H1 (cell line): ENCODE data around the gene ACBD6. TPM values are rescaled to one million over a fixed set of nuclear protein-coding genes. Genes with fewer than 3 reads are reported as not detected.

Experiments used
- CHD2 ChIP-seq: IDR thresholded peaks from 2 replicates; pipeline ENCODE4 v1.6.1; 2012; ENCODE audit warnings: low read length, improper control_type of control experiment
- FOSL1 ChIP-seq: IDR thresholded peaks from 2 replicates; pipeline ENCODE4 v1.6.1; 2011; ENCODE audit warnings: mild to moderate bottlenecking, low read depth, low read length, moderate library complexity; ENCODE audit not compliant: insufficient read depth
- TAF1 ChIP-seq: IDR thresholded peaks from 2 replicates; pipeline ENCODE4 v1.6.1; 2011; ENCODE audit warnings: mild to moderate bottlenecking, low read depth, low read length
- TAF7 ChIP-seq: optimal IDR thresholded peaks from 2 replicates; pipeline ENCODE3; 2011; ENCODE audit warnings: low read depth, mild to moderate bottlenecking, inconsistent platforms, low read length, moderate library complexity, borderline replicate concordance
- TEAD4 ChIP-seq: IDR thresholded peaks from 2 replicates; pipeline ENCODE4 v1.6.1; 2012; ENCODE audit warnings: low read depth, low read length, inconsistent platforms, mixed read lengths
- polyA plus RNA-seq, 7 experiments: library from polyadenylated mRNA; depleted of rRNA in 3 of 7; stranded (reverse) in 5 of 7; unstranded in 2 of 7; fragments of >200 nt in 5 of 7; fragments of 200-250 nt in 2 of 7; gene quantifications; 1 replicate in 5 of 7; 2 replicates in 1 of 7; 4 replicates in 1 of 7; pipeline versions ENCODE4 v1.2.1 to v1.2.3, GENCODE V29; 2011 to 2013; ENCODE audit warnings: missing spikeins in 2 of 7, mixed read lengths in 2 of 7
- total RNA-seq: library from RNA; stranded (reverse); fragmentation: NEBNext Ultra II Directional; extraction: Animal tissue kit (Norgen Biotek cat#: 25700); gene quantifications from 2 replicates; pipeline ENCODE4 v1.2.1, GENCODE V29; 2021
- TF ChIP-seq, protein P1 (sequence below): IDR thresholded peaks from 2 replicates; pipeline ENCODE4 v1.6.1; 2012; ENCODE audit warnings: inconsistent platforms
- TF ChIP-seq, protein P2 (sequence below): IDR thresholded peaks from 2 replicates; pipeline ENCODE4 v1.6.1; 2012; ENCODE audit warnings: inconsistent platforms

Gene ACBD6
- total and polyA plus RNA-seq, 2 of the 8 experiments (the other 6 are each of a cell fraction or from before 2014, with no cell fraction given): 52.0 to 67.7 TPM

DNA sequence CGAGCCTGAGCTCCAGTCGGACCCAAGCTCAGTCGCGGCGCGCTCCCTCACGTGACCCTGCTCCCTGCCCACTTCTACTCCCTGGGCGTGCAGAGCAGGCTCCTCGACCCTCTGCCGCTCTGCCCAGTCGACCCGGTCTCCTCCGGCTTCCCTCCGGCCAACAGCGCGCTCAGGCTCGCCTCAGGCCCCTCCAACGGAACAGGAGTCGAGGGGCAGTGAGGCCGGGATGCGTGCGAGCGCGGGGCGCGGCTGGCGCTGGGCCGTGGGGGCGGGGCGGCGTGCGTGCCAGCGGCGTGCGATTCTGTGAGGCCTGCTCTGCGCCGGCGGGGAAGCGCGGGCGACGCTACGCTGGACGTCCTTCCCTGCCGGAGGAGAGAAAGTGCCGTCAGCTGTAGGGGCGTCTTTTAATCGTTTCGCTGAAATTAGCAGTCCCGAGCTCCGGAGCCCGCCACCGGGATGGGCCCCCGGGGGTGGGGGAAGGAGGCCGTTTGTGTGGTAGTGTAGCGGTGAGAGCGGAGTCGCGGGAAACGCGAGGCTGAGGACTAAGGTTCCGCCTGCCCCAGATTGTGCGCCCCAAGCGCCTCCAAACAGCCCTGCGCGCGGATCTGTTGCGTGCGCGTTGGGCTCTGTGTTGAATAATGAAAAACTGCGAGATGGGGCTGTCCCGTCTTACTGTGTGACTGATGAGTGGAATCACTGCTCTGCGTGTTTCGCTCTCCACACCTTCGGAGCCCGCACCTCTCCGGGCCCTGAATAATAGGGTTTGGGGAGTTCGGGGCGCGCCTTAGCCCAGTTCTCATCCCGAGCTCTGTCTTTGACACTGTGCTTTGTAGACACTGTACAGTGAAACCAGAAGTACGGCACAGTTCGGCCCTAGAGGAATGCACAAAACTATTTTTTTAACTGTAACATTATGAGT is at the start of gene ACBD6 (continued):
- TF ChIP-seq, protein P1, sequence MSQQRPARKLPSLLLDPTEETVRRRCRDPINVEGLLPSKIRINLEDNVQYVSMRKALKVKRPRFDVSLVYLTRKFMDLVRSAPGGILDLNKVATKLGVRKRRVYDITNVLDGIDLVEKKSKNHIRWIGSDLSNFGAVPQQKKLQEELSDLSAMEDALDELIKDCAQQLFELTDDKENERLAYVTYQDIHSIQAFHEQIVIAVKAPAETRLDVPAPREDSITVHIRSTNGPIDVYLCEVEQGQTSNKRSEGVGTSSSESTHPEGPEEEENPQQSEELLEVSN: peak; percentile 92
- TF ChIP-seq CHD2 (0 out of 2 replicates have a peak, but pooled peaks have one; percentile 20), FOSL1 (no peak), TAF1 (peak; percentile 76), TAF7 (peak; percentile 81), TEAD4 (0 out of 2 replicates have a peak, but pooled peaks have one; percentile 19)
- TF ChIP-seq, protein P2, sequence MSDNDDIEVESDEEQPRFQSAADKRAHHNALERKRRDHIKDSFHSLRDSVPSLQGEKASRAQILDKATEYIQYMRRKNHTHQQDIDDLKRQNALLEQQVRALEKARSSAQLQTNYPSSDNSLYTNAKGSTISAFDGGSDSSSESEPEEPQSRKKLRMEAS: peak; percentile 96
- TF ChIP-seq, all 59 proteins: peak for 23
